PC-9 (cell line): ENCODE measurements around the gene FGD5. TPM values are rescaled to one million over a fixed set of nuclear protein-coding genes. Genes with fewer than 3 reads are reported as not detected.

Source experiments
- BruUV-seq: library from RNA; stranded (reverse); fragments of 400-500 nt; replicated peaks from 2 replicates; lab custom pipeline; 2021; lab: Mats Ljungman, UMichigan
- CTCF ChIA-PET: fragments of 300-600 bp; sonication (Branson Sonifier 250); formaldehyde crosslinking; loops from one replicate; lab custom pipeline; 2022; ENCODE audit warnings: antibody characterized with exemption; lab: Charles Lee
- POLR2A ChIA-PET: fragments of 300-600 bp; sonication (Branson Sonifier 250); formaldehyde crosslinking; loops from one replicate; lab custom pipeline; 2022; ENCODE audit warnings: antibody characterized with exemption; ENCODE audit not compliant: unreplicated experiment; lab: Charles Lee
- DNase-seq, 2 experiments: peaks; one replicate each; pipeline versions ENCODE4 v3.0.0 to v3.0.0-alpha.2; 2015 to 2022; ENCODE audit warnings: mixed read lengths in 1 of 2
- H2AFZ ChIP-seq: fragments of 200-600 bp; sonication (generic); 2 replicates; pipeline ENCODE4 v1.8.1; 2017; ENCODE audit warnings: antibody characterized with exemption
- H3F3A ChIP-seq: fragments of 200-600 bp; sonication (generic); 2 replicates; pipeline ENCODE4 v1.8.1; 2017; ENCODE audit warnings: antibody characterized with exemption, mild to moderate bottlenecking, low read depth; ENCODE audit not compliant: insufficient read depth
- H3K27ac ChIP-seq: fragments of 200-600 bp; sonication (generic); 2 replicates; pipeline ENCODE4 v1.6.1; 2016; ENCODE audit warnings: mixed run types
- H3K27me3 ChIP-seq: fragments of 200-600 bp; sonication (generic); 2 replicates; pipeline ENCODE4 v1.6.1; 2016; ENCODE audit warnings: low read depth, mixed run types; ENCODE audit not compliant: insufficient read depth
- H3K36me3 ChIP-seq: fragments of 200-600 bp; sonication (generic); 2 replicates; pipeline ENCODE4 v1.6.1; 2016; ENCODE audit warnings: low read depth, mixed run types
- H3K4me1 ChIP-seq: fragments of 200-600 bp; sonication (generic); replicated peaks from 2 replicates; pipeline ENCODE4 v1.6.1; 2016; ENCODE audit warnings: mixed run types; ENCODE audit not compliant: insufficient read depth
- H3K4me2 ChIP-seq: fragments of 200-600 bp; sonication (generic); 2 replicates; pipeline ENCODE4 v1.6.1; 2017; ENCODE audit warnings: mixed run types
- H3K4me3 ChIP-seq: fragments of 200-600 bp; sonication (generic); 2 replicates; pipeline ENCODE4 v1.6.1; 2016; ENCODE audit warnings: mixed run types
- H3K79me2 ChIP-seq: fragments of 200-600 bp; sonication (generic); 2 replicates; pipeline ENCODE4 v1.6.1; 2017; ENCODE audit warnings: low read depth, mixed run types
- H3K9me2 ChIP-seq: fragments of 200-600 bp; sonication (generic); 2 replicates; pipeline ENCODE4 v1.8.1; 2017; ENCODE audit warnings: mild to moderate bottlenecking; ENCODE audit not compliant: insufficient read depth
- H3K9me3 ChIP-seq: fragments of 200-600 bp; sonication (generic); 2 replicates; pipeline ENCODE4 v1.8.1; 2016; ENCODE audit warnings: low read depth; ENCODE audit not compliant: insufficient read depth
- H4K20me1 ChIP-seq: fragments of 200-600 bp; sonication (generic); 2 replicates; pipeline ENCODE4 v1.8.1; 2017; ENCODE audit not compliant: insufficient read depth
- EZH2 ChIP-seq: fragments of 200-600 bp; sonication (generic); IDR thresholded peaks from 2 replicates; pipeline ENCODE4 v1.8.0; 2017; ENCODE audit warnings: antibody characterized with exemption, low read depth
- intact Hi-C: fragments of 100-400 bp; cut with micrococcal nuclease; formaldehyde crosslinking; loops from one replicate; pipeline ENCODE4 v1.10.0; 2022; ENCODE audit not compliant: unreplicated experiment
- total RNA-seq: library from RNA; stranded (reverse); gene quantifications from 2 replicates; pipeline ENCODE4 v1.2.3, GENCODE V29; 2021
- TF ChIP-seq, protein P1 (sequence below): fragments of 200-600 bp; sonication (generic); conservative IDR thresholded peaks from 2 replicates; pipeline ENCODE4 v1.6.1; 2017; ENCODE audit warnings: mixed run types, antibody characterized with exemption, mild to moderate bottlenecking, moderate library complexity

The FGD5 gene
- total RNA-seq, 1 experiment from 2014 or later = not detected

DNA sequence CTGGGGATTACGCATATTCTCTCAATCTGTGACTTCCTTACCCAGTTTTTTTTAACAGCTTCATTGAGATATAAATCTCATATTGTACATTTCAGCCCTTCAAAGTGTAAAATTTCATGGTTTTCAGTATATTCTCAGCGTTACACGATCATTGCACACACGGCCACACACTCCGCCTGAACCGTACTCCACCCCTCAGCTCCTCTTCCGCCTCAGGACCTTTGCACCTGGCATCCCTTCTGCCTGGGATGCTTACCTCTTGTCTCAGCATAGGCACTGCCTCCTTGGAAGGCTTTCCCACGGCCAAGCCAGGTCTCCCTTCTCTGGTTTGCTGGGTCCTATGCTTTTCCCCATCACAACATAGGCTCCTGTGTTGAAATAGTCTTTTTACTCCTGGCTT, 71.2 kb downstream of the FGD5 start:
- Histone ChIP-seq H3K36me3 (no peaks in the 10 kb centered on the region), H3F3A (peaks cover 7% of the 10 kb centered on the region; the same call in 1 of the 2 replicates), H2AFZ (no peak overlapping the region), H3K27me3 (peaks cover 14% of the 10 kb centered on the region), H3K4me3 (no peak overlapping the region), H4K20me1 (no peaks in the 10 kb centered on the region), H3K4me1 (peaks cover 14% of the 10 kb centered on the region), H3K9me3 (no peaks in the 10 kb centered on the region), H3K4me2 (no peak overlapping the region), H3K9me2 (no peaks in the 10 kb centered on the region), H3K27ac (no peak overlapping the region), H3K79me2 (no peaks in the 10 kb centered on the region)
- DNase-seq = no peak
- BruUV-seq = no TSS peak
- intact Hi-C loops = no loop called here
- TF ChIP-seq EZH2 = no peak
- TF ChIP-seq, protein P1, sequence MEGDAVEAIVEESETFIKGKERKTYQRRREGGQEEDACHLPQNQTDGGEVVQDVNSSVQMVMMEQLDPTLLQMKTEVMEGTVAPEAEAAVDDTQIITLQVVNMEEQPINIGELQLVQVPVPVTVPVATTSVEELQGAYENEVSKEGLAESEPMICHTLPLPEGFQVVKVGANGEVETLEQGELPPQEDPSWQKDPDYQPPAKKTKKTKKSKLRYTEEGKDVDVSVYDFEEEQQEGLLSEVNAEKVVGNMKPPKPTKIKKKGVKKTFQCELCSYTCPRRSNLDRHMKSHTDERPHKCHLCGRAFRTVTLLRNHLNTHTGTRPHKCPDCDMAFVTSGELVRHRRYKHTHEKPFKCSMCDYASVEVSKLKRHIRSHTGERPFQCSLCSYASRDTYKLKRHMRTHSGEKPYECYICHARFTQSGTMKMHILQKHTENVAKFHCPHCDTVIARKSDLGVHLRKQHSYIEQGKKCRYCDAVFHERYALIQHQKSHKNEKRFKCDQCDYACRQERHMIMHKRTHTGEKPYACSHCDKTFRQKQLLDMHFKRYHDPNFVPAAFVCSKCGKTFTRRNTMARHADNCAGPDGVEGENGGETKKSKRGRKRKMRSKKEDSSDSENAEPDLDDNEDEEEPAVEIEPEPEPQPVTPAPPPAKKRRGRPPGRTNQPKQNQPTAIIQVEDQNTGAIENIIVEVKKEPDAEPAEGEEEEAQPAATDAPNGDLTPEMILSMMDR = no peak
- ChIA-PET CTCF (no interaction called here), POLR2A (no interaction called here)

GRCh38 chr3:14890476-14890875, 71.7 kb downstream of the FGD5 start:
- no peak for DNase-seq
- H2AFZ ChIP-seq = no peak overlapping the region
- no peaks in the 10 kb centered on the region for H3K9me3 ChIP-seq
- H3K4me2 ChIP-seq = no peak overlapping the region
- ChIA-PET CTCF (interaction anchor here (0.6 kb wide), 1 partner anchor 386 kb away, joined by 3 read pairs; no protein-coding TSS in a partner anchor), POLR2A (no interaction called here)
- H3K4me3 ChIP-seq = no peak overlapping the region
- H4K20me1 ChIP-seq = no peaks in the 10 kb centered on the region
- no TSS peak for BruUV-seq
- peaks cover 9% of the 10 kb centered on the region for H3K4me1 ChIP-seq
- no peaks in the 10 kb centered on the region for H3K79me2 ChIP-seq
- no peaks in the 10 kb centered on the region for H3K36me3 ChIP-seq
- H3K27ac ChIP-seq = no peak overlapping the region
- H3K27me3 ChIP-seq = peaks cover 11% of the 10 kb centered on the region
- TF ChIP-seq, protein P1 = no peak
- TF ChIP-seq EZH2 = no peak
- no peaks in the 10 kb centered on the region for H3K9me2 ChIP-seq
- intact Hi-C loops = no loop called here
- H3F3A ChIP-seq = peaks cover 4% of the 10 kb centered on the region; the same call in 1 of the 2 replicates

- H3K4me2 ChIP-seq = no peak overlapping the region
- no peaks in the 10 kb centered on the region for H3K79me2 ChIP-seq
- DNase-seq = no peak
- H3K27me3 ChIP-seq = peaks cover 7% of the 10 kb centered on the region
- CTCF ChIA-PET = interaction anchor here (0.6 kb wide), 1 partner anchor 387 kb away, joined by 3 read pairs; no protein-coding TSS in a partner anchor
- H4K20me1 ChIP-seq = no peaks in the 10 kb centered on the region
- TF ChIP-seq, protein P1 = no peak
- no peak for TF ChIP-seq EZH2
- H3K9me3 ChIP-seq = no peaks in the 10 kb centered on the region
- no peaks in the 10 kb centered on the region for H3K9me2 ChIP-seq
- intact Hi-C loops = no loop called here
- H3K4me1 ChIP-seq = no peaks in the 10 kb centered on the region
- H3K4me3 ChIP-seq = no peak overlapping the region
- H2AFZ ChIP-seq = no peak overlapping the region
- H3K36me3 ChIP-seq = no peaks in the 10 kb centered on the region
- no peak overlapping the region for H3K27ac ChIP-seq
- H3F3A ChIP-seq = no peaks in the 10 kb centered on the region
- POLR2A ChIA-PET = interaction anchor here (0.7 kb wide), 1 partner anchor 371 kb away, joined by 3 read pairs; no protein-coding TSS in a partner anchor
- BruUV-seq = no TSS peak
These were observed 72.7 kb downstream of the FGD5 start for GRCh38 chr3:14891135-14892132.
